Jurkat, Clone E6-1 (cell line): ENCODE data around the gene PIGM.
"Not testable (repeated sequence)": the region's sequence is repeated elsewhere in the genome, so short reads cannot be mapped to it uniquely, and the experiment has no call there.

ENCODE experiments used
- DNase-seq: peaks from one replicate; pipeline ENCODE4 v3.0.0-alpha.2; 2011; ENCODE audit warnings: low read depth, low spot score
- H3K4me3 ChIP-seq: 2 replicates; pipeline ENCODE4 v1.5.1; 2011; ENCODE audit warnings: mild to moderate bottlenecking, low read length, control low read depth, moderate library complexity

The PIGM gene

DNA sequence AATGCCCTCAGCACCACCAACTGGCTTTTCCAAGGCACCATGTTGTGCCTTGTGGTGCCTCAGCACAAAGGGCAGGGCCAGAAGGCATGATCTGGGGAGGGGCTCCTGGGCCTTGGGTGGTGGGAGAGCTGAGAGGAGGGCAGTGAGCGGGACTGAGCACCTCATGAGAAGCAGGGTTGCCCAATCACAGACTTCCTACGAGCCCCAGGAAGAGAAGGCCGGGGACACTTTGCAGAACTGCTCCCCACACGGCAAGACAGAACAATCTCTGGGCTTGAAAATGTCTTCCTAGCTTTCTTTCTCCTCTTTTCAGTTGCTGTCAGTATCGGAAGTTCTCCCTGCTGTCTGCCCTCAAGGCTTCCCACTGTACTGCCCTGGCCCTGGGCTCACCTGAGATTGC lies 31.4 kb upstream of the PIGM start:
- no peak for DNase-seq
- H3K4me3 ChIP-seq: no peak overlapping the region

DNA sequence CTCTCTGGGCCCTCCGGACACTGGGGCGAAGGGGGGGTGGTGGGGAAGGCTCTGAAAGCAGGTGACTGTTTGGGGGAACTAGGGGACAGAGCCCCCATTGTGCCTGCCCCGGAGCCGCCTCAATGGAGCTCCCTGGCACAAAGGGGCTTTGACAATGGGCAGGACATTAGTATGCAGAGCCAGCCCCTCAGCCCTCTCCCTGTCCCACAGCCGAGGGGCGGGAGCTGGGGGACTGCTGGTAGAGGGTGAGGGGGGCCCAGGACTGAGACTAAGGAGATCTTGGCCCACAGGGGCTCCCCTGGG lies 30.4 kb upstream of the PIGM start:
- DNase-seq: no peak
- no peak overlapping the region for H3K4me3 ChIP-seq

DNA sequence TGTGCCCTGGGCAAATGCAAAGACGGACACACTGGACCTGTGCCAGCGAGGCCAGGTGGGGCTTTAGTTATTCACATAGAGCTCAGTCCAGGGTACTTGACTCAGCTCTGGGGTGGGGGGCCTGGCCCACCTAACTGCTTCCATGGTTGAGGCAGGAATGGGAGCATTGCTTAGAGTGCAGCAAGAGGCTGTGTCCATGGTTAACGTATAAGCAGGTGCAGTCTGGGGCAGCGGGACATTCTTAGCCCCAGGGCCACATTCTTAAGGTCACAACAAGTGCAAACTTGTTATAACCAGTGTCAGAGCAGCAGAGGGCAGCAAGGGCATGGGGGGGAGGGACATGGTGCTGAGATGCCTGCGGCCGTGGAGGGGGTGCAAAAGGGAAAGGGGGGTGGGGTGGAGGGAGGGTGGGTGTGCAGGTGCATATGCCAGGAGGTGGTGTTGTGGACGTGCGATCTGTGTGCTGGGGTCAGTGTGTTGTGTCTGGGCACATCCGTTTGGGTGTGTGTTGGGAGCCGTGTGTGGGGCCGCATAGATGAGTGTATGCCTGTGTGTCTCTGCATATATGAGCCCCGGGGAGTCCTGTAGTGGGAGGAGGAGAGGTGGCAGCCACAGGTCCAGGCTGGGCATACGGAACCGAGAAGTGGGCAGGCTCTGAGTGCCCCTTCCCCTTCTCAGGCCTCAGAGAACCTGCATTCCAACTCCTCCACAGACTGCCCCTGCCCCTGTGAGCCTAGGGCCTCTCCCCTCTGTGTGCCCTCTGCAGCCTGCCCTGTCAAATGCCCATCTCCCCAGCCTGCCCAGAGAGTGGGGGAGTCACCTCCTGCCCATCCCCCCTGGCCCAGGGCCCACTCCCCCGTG lies 29.8 kb upstream of the PIGM start:
- no peak overlapping the region for H3K4me3 ChIP-seq
- DNase-seq: no peak

DNA sequence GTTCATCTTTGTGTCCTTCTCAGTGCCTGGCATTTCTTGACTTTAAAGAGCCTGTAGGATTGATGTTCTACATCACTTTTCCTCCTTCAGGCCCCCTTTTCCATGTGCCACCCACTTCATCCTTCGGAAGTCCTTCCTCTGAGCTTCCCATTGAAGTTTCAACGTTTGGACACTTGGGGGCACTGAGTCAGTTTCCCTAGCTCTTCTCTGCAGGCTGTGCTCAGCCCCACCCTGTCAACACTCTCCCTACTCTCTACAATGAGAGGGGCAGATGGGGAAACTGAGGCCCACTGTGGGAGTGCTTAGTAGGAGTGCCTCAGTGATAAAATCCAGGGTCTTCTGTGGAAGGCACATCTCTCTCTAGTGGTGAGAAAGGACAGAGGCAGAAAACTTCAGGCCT lies 26.3 kb upstream of the PIGM start:
- no peak for DNase-seq
- H3K4me3 ChIP-seq: no peak overlapping the region

DNA sequence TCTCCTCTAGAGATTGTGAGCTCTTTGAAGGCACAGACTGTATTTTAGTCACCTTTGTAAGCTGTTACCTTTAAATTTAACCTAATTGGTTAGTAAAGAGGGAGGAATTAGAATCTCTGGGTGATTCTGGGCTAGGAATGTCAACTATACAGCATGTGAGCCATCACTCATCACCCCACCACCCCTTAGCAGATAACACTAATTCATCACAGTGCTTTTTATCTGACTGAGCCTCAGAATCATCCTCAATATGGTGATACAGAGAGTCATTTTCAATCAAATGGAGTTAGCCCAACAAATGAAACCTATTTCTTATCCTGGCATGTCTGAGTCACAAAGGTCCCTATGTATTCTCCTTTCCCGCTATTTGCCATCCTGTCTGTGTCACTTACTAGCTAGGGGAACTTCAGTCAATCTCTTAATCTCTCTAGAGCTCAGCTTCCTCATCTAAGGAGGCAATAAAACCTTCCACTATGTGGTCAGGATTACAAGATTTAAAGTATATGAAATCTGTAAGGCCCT lies 24.9 kb upstream of the PIGM start:
- no peak for DNase-seq

DNA sequence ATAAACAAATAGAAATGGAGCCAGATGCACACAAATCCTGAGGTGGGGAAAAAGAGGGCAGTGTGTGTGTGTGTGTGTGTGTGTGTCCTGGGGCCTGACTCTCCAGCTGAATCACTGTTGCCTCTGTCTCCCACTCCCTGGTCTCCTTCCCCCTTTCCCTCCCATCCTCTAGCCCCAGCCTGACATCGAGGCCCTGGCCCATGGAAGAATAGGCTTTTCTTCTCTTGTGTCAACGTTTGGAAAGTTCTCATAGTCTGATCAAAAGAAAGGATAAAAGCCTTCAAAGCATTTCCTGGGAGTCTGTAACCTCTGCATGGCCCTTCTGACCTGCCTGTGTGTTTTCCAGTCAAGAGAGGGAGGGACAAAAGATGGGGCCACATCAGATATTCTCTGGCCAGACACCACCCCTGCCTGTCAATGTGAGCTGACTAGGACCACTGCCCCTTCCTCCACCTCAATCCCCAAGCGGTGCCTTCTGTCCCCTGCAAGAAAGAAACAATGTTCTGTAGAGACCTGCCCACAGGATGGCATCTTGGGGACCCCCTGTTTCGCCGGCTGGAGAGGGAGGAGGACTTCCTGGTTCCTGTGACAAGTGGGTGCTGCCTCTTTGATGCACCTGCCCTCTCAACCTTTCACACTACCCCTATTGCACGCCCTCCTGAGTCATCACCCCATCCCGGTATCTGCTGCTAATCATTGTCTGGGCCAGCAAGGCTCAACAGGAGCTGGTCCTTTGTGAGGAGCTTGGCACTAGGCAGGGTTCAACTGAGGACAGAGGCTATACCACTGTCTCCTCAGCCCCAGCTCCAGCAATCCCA lies 22.0 kb upstream of the PIGM start:
- DNase-seq: no peak
- no peak overlapping the region for H3K4me3 ChIP-seq

More for the DNA sequence above, 24.9 kb upstream of the PIGM start:
- H3K4me3 ChIP-seq: no peak overlapping the region

DNA sequence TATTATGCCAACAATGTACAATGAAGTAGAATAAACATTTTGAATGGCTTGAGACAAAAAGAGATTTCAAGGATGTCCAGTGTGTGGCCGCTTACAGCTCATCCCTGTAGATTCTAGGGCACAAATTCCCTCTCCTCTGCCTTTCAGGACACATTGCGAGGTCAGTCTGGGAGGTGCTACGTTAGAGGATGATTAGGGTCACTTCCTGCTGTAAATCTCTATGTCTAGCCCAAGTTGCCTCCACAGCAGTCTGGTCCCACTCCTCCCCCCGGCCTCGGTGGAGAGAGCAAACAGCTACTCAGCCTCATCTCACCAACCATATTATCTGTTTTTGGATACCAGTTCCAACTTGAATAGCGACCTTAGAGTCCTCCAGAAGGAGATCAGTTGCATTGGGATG lies 21.1 kb upstream of the PIGM start:
- no peak for DNase-seq
- H3K4me3 ChIP-seq: no peak overlapping the region

DNA sequence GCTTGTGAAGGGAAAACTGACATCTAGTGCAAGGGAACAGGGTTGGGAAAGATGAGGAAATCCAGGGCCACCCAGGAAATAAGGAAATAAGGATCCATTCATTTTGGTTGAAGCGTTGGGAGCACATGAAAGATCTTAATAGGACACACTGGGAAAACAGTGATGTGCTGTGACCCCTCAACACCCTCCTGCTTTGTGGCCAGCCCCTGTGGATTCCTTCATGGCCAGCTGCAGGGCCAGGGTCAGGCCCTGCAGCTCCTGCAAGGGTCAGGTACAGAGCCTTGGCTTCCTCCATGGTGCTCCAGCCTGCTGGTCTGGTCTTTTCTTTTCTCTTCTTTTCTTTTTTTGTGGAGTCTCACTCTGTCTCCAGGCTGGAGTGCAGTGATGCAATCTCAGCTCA lies 18.8 kb upstream of the PIGM start:
- no peak for DNase-seq
- H3K4me3 ChIP-seq: no peak overlapping the region

DNA sequence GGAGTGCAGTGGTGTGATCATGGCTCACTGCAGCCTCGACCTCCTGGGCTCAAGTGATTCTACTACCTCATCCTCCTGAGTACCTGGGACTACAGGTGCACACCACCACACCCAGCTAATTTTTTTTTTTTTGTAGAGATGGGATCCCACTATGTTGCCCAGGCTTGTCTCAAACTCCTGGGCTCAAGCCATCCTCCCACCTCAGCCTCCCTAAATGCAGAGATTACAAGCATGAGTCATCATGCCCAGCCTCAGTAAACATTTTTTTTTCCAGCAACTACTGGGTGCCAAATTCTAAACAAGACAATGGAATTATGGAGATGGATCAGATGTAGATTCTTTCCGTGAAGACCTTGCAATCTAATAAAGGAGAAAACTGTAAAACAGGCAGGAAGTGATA lies 18.4 kb upstream of the PIGM start:
- DNase-seq, H3K4me3 ChIP-seq: not testable (repeated sequence)

DNA sequence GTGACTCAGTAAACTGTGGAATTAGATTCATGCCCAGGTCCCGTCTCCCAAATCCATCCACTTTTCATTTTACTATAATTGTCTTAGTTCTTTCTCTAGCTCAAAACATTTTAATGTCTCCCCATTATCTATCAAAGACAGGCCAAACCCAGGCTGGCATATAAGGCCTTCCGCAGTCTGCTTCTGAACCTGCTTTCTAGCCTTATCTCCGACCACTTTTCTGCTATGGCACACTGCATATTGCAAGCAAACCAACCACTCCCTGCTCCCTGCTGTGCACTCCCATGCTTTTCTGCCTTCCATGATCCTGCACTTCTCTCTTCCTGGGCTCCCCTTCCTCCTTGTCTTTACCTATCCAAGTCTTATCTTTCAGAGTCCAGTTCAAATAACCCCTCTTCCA lies 17.3 kb upstream of the PIGM start:
- no peak for DNase-seq
- H3K4me3 ChIP-seq: no peak overlapping the region

DNA sequence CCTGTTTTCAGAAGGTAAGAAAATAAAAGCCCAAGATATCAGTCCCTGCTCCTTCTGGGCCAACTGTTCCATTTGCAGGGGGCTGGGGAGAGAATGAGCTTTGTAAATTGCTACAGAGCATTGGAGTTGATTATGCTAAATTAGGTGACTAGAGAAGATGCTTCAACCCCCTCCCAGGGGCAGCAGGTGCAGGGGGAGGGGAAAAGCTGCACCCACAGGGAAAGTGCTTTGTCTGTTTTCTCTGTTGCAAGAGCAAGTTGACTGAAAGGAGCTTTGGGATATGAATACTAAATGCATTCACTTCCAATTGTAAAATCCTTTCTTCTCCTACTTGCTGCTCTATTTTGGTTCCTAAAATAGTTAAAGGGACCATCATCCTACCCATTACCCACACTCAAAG lies 16.5 kb upstream of the PIGM start:
- no peak overlapping the region for H3K4me3 ChIP-seq
- no peak for DNase-seq

DNA sequence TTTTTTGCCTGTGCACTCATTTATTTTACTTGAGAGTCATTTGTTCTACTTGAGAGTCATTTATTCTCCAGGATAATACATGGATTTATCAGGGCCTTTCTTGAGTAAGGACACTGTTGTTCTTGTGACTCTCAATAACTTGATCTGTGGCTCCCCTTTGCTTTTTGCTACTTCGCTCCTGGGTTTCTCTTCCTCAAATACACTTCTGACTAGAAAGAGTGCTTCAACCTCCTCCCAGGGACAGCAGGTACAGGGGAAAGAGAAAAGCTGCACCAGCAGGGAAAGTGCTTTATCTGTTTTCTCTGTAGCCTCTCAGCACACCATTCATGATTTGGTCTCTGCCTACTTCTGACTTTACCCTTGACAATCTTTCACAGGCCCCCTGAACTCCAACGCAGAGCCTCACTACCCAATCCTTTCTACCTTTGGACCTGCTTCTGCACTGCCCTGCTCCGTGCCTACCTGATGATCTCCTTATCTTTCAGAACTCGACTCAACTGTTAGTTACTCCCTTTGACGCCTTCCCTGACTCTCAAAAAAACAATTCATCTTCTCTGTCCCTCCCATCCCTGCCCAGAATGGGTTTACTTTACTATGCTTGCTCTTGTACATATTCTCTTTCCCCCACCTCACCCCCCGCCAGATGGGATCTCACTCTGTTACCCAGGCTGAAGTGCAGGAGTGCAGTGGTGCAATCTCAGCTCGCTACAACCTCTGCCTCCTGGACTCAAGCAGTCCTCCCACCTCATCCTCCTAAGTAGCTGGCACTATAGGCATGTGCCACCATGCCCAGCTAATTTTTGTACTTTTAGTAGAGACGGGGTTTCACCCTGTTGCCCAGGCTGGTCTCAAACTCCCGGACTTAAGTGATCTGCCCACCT lies 15.6 kb upstream of the PIGM start:
- H3K4me3 ChIP-seq: peak overlapping the region; percentile 33
- DNase-seq: no peak

DNA sequence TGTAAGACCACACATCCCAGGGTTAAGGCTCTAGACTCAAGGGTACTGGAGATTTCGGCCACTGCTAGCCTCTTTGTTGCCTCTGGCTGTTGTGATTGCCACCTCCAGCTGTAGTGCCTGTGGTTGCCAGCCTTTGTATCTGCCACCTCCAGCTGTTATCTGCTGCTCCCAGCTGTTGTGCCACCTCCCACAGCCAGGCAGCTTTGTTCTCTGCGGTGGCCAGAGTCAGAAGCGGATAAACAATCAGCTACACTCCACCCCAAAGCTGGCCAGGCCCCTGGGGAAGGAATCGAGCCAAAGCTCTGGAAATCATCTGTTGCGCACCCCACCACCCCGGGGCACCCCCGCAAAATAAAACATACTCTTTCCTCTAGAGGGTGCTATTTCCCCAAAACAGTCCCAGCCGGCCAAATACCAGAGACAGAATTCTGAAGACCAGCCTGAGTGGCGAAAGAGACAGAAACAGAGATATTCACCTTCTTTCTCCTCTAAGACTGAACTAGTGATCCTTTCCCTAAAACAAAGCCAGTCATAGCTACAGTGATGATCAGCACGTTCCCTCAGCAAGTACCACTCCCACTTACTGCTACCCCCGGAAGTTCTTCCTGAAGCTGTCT lies 14.8 kb upstream of the PIGM start:
- peak; percentile 46 for DNase-seq
- H3K4me3 ChIP-seq: peak overlapping the region; percentile 33

DNA sequence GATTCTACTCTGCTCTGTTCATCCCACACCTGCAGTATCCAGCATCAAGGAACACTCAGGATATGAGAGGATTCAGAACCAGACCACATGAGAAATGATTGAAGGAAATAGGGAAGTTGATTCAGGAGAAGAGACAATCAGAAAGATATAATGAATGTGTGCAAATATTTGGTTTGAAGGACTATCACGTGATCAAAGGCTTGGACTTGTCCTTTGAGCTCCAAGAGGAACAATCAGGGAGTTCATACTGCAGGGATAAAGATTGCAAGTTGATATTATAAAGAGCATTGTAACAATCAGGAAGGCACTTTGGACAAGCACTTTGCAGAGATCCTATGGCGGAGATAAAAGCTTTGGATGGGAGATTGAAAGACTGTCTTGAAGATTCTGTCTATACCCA lies 13.9 kb upstream of the PIGM start:
- H3K4me3 ChIP-seq: no peak overlapping the region

DNA sequence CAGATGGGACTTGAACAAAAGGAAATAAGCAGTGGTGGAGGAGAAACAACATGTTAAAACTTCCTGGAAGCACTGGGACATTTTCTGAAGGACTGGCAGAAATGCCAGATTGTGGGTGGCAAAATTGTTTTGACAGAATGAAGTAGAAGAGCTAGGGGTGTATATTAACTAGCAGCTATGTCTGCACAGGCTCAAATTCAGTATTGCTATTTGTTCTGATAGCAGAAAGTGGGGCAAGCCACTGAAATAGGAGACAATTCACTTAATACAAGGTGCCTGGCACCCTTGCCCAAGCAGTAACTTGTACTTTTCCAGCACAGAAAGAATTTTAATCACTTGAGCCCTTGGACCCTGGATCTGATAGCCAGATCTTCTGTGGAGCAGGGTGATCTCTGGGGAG lies 11.8 kb upstream of the PIGM start:
- no peak for DNase-seq
- H3K4me3 ChIP-seq: no peak overlapping the region

More for the DNA sequence above, 13.9 kb upstream of the PIGM start:
- no peak for DNase-seq

DNA sequence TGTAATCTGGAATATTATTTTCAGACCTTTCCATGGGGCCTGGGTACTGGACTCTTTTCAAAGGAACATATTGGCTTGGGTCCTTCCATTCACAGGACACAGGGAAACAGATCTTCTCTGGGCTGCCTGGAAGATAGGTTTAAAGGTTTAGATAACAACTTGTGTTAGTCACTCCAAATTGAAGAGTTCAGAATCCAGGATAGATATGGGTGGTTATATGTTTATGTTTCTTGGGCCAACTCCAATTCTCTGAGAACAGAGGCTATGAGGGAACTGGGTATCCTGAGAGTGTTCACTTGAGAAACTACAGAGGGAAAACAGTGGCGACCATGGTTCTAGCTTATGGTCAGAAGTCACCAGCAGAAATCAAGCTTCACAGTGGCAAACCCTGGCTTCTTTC lies 8.7 kb upstream of the PIGM start:
- H3K4me3 ChIP-seq: no peak overlapping the region

DNA sequence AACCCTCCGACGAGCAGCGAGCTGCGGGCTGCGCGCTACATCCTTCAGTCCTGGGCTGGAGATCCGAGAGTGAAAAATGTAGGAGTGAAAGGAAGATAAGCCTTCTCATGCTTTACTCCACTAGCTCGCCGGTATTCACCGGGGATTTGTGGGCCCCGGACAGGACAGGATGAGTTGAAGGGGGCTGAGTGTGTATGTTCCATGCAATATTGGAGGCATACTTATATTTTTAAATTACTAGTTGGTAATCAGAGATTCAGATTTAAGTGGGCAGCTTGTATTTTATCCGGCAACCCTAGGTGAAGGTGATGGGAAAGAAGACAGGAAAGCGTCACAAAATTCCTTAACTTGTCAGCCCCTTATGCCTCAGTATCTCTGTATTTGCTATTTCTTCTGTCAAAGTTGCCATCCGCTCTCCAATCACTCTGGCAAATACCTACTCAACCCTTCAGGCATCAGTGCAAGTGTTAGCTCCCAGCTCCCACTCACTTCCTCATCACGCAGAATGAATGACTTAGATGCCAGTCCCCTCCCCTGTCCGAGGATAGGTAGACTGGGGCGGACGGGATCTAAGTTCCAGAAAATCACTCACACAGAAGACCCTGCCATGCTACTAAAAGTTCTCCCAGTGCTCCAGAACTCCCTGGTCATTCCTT lies 503 bp upstream of the PIGM start:
- peak overlapping the region; percentile 85 for H3K4me3 ChIP-seq
- DNase-seq: no peak

More for the DNA sequence above, 8.7 kb upstream of the PIGM start:
- DNase-seq: no peak

DNA sequence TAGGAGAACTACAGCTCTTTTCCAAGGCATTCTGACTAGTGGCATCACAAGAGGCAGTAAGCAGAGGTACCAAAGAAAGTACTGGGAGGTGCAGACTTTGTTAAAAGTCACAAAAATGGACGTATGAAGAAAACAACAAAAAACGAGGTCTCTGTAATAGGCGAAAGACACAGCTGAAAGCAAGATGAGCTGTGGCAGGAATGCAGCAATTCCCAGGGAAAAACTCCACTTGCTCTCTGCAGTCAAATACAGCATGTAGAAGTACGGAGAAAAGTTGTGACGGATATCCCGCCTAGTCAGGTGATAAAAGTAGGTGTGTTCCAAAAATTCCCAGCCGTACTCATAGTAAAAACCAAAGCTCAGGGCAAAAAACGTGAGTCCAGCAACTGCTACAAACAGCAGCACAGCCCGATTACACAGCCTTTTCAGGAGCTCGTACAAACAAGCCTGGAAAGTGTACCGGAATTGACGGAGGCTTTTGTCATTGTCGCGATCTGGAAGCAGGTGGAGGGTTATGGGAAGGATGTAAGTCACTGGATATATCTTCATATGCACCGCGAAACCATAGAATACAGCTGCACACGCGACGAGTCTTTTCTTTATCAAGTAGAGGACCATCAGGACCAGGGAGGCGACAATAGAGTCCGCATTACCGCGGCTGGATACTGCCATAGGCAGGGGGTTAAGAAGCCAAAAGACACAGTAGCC lies 979 bp downstream of the PIGM start:
- peak overlapping the region; percentile 85 for H3K4me3 ChIP-seq
- no peak for DNase-seq
